GM18909 (cell line): ENCODE measurements around the gene AUTS2.

Experiments used
- ATAC-seq: cut with Tn5 transposase; IDR thresholded peaks from one replicate; pipeline ENCODE4 v1.9.1; 2021; ENCODE audit warnings: mild to moderate bottlenecking; ENCODE audit not compliant: unreplicated experiment, poor library complexity

Gene AUTS2

GRCh38 chr7:70114806-70115205 lies 516.5 kb downstream of the AUTS2 start:
- no peak for ATAC-seq

DNA sequence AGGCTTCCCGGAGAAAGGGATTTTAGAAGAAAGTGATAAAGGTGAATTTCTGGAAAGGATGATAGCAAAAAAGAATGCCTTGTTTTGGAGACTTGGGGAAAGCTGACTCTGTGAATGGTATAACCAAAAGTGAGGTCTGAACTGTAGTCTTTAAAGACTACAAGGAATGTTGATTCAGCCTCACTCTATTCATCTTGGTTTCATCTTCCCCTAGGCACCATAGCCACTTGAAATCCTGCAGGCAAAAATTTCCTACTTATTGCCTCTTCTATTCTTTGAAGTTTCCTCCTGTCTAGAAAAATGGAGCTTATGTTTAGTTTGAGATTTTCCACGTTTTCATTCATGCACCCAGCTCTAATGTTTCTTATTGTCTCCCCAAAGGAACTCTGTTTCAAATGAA lies 518.0 kb downstream of the AUTS2 start:
- no peak for ATAC-seq

DNA sequence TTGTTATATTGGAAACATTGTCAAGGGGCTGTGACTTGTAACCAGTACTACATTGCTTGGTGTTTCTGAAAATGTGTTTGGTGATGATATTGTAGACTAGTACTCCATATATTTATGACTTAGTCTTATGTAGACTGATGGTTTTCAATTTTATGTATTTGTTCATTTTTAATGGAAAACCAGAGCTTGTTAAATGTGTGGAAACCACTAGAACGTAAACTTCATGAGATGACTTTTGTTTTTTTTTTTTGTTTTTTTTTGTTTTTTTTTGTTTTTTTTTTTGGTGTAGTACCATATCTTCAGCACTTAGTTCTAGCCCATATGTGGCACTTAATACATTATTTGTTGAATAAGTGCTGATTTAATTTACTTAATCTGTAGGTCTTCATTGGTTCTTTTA lies 518.6 kb downstream of the AUTS2 start:
- no peak for ATAC-seq

DNA sequence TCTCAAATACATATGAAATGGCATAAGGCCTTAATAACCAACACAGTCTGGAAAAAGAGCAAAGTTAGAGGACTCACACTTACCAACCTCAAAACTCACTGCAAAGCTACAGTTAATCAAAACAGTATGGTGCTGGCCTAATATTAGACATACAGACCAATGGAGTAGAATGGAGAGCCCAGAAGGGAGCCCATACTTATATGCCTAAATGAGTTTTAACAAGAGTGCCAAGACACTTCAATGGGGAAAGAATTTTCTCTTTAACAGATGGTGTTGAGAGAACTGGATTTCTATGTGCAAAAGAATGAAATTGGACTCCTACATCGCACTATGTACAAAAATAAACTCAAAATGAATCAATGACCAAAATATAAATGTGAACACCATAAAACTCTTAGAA lies 522.6 kb downstream of the AUTS2 start:
- no peak for ATAC-seq

- ATAC-seq: no peak
Observed at GRCh38 chr7:70131817-70132216, 533.5 kb downstream of the AUTS2 start.

DNA sequence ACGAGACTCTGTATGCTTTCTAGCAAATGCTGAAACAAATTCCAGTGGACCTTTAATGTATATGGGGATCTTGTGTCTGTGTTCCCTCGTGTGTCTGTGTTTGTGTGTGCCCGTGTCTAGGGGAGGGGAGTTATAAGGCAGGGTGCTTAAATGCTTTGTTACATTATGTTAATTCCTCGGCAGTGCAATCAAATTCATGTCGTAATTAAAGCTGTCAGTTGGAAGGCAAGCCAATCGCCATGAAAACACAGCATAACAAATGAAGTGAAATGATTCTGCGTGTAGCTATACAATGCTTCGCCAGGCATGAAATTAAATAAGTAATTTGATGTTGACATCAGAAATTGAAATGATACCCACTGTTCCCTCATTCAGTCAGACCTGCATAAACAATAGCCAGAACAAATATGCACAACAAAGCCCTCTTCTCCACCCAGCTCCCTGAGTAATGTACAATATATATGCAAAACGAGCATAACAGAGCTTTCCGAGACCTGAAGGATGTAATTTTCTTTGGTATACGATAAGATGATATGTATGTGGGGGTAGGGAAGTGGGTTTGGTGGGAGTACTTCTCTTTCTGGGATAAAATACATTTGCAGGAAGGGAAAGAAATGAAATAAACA lies 534.1 kb downstream of the AUTS2 start:
- ATAC-seq: no peak

DNA sequence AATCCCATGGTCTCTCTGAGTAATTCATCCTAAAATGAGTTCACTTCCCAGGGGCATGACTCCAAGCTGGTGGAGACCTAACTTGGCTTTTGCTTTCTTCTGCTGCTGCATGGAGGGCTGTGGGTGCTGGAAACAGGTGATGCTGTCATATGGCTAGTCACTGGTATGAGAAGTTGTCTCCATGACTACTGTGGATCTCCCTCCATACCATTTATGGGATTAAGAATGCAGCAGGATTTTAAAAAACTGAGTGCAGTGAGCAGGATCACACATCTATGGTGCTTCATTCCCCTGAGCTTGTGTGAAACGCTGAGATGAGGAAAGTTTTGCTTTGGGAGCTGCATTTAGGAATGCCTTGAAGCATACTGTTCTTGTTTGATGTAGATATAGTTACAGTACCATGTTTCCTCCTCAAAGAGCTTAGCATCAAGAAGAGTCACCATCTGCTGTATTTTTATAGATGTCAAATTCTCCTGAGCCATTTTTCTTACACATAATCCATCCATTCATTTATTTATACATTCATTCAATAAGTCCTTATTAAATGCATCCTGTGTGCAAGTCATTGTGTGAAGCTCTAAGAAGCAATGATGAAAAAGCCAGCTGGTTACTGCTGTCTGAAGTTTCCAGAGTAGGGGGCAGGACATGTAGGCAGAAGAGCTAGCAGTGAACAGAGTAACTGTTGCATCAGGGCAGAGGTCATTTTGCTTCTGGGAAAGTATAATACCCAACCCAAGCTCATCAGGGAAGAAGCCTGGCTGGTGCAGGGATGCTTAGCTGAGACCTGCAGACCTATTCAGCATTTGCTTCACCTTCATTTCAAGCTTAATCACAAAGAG lies 534.8 kb downstream of the AUTS2 start:
- ATAC-seq: no peak

- ATAC-seq: no peak
Observed at GRCh38 chr7:70134029-70134770, 535.9 kb downstream of the AUTS2 start.

- no peak for ATAC-seq
Observed at GRCh38 chr7:70135656-70136055, 537.4 kb downstream of the AUTS2 start.

DNA sequence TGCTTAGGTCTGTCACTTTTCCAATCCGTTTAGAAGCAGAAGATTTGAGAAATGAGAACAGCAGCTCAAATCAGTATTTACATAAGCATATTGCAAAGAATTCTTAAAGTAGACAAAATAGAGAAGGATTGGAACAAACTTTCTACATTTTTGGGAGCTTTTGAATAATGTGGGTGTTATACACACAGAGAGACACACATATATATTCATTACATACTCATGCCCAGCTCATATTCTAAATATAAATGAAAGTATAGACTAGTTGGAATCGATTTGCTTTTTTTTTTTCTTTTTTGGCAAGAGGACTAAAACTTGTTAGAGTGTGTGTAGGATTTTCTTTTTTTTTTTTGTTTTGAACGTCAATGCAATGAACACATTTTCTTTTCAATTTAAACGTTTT lies 538.9 kb downstream of the AUTS2 start:
- no peak for ATAC-seq

GRCh38 chr7:70142247-70142932 lies 544.1 kb downstream of the AUTS2 start:
- no peak for ATAC-seq

- ATAC-seq: no peak
Observed at GRCh38 chr7:70143075-70144044, 545.1 kb downstream of the AUTS2 start.

DNA sequence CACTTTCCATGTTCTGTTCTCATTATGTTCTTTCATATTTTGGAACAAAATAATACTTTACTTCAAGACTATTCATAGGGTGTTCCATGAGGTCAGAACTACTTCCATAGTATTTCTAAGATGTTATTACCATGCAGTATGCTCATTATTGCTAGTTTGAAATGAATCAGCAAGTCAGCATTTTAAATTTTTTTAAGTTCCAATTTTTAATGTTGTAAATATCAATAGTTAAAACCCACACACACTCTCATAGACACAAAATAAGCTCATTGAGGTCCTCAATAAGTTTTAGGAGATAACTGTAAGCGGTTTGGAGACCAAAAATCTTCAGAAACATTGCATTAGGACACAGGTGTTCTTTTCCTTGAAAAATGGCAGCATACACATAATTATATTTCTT lies 550.7 kb downstream of the AUTS2 start:
- no peak for ATAC-seq

DNA sequence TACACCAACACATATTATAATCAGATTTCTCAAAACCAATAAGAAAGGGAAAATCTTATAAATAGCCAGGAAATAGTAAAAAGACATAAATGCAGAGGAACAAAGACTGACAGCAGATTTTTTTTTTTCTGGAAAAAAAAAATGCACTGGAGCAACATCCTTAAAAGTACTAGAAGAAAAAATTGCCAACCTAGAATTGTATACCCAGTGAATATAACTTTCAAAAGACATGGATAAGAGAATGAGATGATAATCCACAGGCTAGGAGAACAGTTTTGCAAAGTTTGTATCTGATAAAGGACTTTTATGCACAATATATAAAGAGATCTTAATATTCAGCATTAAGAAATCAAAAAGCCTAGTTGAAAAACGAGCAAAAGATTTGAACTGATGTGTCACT lies 554.0 kb downstream of the AUTS2 start:
- ATAC-seq: no peak

DNA sequence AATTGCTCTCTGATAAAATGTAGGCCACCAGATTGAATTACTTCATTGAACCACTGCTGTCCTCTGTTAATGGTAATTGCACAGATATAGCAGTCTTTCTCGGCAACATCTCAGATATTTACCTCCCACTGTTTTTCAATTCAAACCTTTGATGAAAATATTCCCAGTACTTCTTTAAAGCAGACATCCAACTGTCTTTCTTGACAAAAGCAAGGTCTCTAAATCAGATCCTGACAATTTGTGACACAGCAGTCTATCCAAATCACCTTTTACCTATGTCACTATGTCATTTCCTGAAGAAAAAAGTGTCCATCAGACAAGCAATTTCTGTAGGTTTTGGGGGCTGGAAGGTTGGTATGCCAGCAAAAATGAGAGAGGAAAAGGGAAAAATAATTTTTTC lies 555.7 kb downstream of the AUTS2 start:
- ATAC-seq: no peak

DNA sequence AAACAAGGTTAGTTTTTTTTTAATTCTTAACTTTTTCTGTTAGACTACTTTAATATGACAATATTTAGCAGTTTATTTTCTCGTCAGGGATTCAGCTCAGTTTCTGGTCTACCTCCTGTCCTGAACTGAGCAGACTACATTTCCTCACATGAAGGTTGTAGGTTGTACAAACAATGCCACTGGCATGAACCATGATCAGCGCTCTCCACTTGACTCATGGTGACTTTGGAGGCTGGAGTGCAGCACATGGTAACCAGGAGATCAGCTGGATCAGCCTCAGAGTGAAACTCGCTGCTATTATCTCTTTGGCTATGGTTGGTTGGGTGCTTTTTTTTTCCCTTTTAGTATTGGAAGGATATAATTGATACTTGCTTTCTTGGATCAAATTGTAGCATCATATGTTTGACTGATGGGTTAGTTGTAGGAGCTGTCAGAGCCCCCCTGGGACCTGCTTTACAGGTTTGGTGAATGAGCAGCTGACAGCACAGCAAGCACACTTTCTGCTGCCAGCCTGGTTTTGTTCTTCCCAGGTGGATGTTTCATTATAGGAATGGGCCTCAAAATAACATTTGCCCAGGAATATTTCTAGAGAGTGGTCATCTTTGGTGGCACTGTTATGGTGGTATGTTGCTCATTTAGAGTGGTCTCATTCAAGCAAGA lies 556.4 kb downstream of the AUTS2 start:
- no peak for ATAC-seq

GRCh38 chr7:70156057-70156456 lies 557.8 kb downstream of the AUTS2 start:
- no peak for ATAC-seq

- no peak for ATAC-seq
Observed at GRCh38 chr7:70159121-70159520, 560.8 kb downstream of the AUTS2 start.
